ENCODE results near the gene ALG11. TPM values are rescaled to one million over a fixed set of nuclear protein-coding genes. Genes with fewer than 3 reads are reported as not detected.

ALG11 gene, protein sequence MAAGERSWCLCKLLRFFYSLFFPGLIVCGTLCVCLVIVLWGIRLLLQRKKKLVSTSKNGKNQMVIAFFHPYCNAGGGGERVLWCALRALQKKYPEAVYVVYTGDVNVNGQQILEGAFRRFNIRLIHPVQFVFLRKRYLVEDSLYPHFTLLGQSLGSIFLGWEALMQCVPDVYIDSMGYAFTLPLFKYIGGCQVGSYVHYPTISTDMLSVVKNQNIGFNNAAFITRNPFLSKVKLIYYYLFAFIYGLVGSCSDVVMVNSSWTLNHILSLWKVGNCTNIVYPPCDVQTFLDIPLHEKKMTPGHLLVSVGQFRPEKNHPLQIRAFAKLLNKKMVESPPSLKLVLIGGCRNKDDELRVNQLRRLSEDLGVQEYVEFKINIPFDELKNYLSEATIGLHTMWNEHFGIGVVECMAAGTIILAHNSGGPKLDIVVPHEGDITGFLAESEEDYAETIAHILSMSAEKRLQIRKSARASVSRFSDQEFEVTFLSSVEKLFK
- 10 to 100 TPM; 22.5 to 26.5 TPM for total RNA-seq

DNA sequence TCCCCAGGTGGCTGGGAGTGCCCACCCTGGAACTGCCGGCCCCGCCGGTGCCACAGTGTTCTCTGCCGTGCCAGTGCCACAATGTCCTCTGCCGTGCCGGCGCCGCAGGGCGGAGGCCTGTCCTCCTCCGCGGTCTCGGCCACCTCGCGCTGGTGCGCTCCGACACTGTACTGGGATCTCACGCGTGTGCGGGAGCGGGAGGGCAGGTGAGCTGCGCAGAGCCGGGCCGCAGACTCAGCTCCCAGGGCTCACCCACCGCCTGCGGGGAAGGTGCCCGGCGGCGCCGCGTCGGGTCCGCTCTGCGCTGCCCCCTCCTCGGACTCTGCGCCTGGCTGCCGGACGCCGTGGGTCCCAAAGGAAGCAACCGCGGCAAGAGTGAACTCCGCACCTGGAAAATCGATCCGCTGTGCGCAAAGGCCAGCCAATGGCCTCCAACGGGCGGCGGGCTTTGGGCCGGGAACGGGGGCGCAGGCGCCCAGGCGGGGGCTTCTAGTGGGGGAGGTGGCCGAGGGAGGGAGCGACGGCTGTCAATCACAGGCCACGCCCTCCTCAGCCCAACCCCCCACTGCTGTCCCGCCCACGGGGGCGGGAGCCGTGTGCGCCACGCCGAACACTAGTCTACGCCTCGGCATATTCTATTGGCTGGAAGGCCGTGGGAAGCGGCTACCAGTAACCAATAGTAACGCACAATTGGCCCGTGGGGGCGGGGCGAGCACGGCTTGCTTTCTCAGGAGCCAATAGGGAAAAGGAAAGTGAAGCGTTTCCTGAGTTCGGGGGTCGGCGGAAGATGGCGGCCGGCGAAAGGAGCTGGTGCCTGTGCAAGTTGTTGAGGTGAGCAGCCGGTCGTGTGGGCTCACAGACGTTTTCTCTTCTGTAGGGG lies at the start of gene ALG11:
Gene ALG11 (plus strand): TSS at position 767 of the 880 bp plus-strand sequence. CDS start 21 bp downstream, at position 788.
- peak within 1 kb of the TSS; percentile 97 for H3K27ac Mint-ChIP-seq
- peak within 1 kb of the TSS; percentile 93 to 99 for H3K4me3 Mint-ChIP-seq
- DNase-seq (peak; percentile 100), ATAC-seq (replicated peaks in 1 of 2) (peak; percentile 98 to 99)
- peaks cover 22% of the 10 kb centered on the region for H3K27me3 Mint-ChIP-seq (ENCODE audit: low read depth)
- H3K36me3 Mint-ChIP-seq (ENCODE audit: insufficient read depth in 2 of 2): peaks cover 7 to 8% of the 10 kb centered on the region in 2 donors
- peaks cover 16% of the 10 kb centered on the region for H3K4me1 Mint-ChIP-seq (ENCODE audit: low read depth)
- no peaks in the 10 kb centered on the region for H3K9me3 Mint-ChIP-seq

DNA sequence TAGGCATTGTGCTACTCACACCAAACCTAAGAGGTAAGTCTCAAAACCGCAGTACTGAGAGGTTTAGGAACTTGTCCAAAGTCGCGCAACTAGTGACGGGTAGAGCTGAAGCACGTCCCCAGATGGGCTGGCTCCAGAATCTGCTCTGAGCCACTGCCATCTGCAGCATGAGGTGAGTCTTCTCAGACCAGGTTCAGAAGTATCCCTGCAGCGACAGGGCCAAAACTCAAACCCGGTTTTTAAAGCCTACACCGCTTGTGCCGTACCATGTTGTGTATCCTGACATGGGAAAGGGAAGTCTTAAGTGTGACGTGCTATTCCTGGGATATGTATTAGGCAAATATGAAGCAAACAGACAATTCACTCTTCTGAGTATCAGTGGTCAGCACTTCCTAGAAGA lies 46.0 kb upstream of the ALG11 start:
- Mint-ChIP-seq H3K27ac (no peak overlapping the region), H3K4me1 (ENCODE audit: low read depth) (peaks cover 32% of the 10 kb centered on the region), H3K9me3 (no peaks in the 10 kb centered on the region), H3K36me3 (ENCODE audit: insufficient read depth in 2 of 2) (no peaks in the 10 kb centered on the region), H3K4me3 (no peak overlapping the region), H3K27me3 (ENCODE audit: low read depth) (peaks cover 5% of the 10 kb centered on the region)
- DNase-seq (no peak), ATAC-seq (replicated peaks in 1 of 2) (no peak)

DNA sequence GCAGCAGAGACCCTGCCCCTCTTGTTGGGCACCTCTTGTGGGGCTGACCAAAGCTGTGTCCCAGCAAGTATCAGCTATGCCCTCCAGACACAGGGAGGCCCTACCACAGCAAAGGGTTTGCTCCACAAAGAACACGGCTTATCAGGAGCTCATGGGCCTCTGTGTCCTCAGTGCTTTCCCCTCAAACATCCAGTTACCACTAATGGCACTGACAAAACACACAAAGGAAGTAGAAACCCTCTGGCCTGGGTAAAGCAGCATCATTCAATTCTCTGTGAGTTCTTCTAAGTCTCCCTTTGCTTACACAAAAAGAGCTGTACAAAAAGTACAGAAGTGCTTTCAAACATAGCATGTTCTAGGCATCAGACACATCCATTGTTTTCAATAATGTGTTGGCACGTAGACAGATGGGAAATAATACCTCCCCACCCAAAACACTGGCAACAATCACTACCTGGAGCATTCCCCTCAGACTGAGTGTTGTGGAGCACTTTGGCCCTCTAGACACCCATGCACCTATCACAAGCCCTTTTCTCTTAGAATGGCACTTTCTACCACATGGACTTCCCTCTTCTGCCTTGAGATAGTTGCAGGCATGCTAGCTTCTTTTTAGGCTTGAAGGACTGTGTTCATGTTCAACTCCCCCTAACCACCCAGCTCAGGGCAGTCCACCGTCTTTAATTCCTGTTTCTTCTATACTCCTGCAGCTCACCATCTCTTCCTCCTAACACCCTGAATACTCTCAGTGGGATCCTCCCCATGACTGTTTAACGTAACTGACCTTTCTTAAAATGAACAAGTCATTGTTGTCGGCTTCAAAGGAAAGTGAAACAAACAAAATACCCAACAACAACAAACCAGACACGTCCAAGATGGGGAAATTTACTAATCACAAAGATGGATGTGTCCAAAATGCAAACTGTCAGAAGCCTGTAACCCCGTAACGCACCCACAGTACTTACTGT lies 44.4 kb upstream of the ALG11 start:
- no peak overlapping the region for H3K27ac Mint-ChIP-seq
- no peaks in the 10 kb centered on the region for H3K36me3 Mint-ChIP-seq (ENCODE audit: insufficient read depth in 2 of 2)
- H3K4me1 Mint-ChIP-seq (ENCODE audit: low read depth): peaks cover 32% of the 10 kb centered on the region
- no peaks in the 10 kb centered on the region for H3K9me3 Mint-ChIP-seq
- H3K4me3 Mint-ChIP-seq: peak overlapping the region in 1 of 2 donors; percentile 3
- ATAC-seq (replicated peaks in 1 of 2) (no peak), DNase-seq (no peak)
- H3K27me3 Mint-ChIP-seq (ENCODE audit: low read depth): peaks cover 5% of the 10 kb centered on the region

DNA sequence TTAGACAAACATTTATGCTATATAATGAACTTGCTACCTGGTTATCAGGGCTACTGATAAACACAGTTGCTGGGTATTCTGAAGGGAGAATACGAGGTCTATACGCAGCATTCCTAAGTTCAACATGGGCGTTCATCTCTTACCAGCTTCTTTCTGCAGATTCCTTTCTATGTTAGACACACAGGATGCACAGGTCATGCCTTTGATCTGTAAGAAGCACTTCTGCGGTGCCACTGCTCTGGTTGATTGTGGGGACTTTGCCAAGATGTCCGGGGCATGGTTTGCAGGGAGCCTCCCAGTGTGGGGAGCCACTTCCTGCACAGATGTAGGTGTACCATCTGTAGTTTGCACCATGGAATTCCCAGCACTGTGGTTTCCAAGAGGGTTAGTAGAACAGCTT lies 41.8 kb upstream of the ALG11 start:
- Mint-ChIP-seq H3K9me3 (no peaks in the 10 kb centered on the region), H3K27ac (no peak overlapping the region), H3K4me1 (ENCODE audit: low read depth) (peaks cover 30% of the 10 kb centered on the region), H3K4me3 (no peak overlapping the region), H3K27me3 (ENCODE audit: low read depth) (peaks cover 4% of the 10 kb centered on the region), H3K36me3 (ENCODE audit: insufficient read depth in 2 of 2) (no peaks in the 10 kb centered on the region)
- ATAC-seq (replicated peaks in 1 of 2) (no peak), DNase-seq (no peak)

DNA sequence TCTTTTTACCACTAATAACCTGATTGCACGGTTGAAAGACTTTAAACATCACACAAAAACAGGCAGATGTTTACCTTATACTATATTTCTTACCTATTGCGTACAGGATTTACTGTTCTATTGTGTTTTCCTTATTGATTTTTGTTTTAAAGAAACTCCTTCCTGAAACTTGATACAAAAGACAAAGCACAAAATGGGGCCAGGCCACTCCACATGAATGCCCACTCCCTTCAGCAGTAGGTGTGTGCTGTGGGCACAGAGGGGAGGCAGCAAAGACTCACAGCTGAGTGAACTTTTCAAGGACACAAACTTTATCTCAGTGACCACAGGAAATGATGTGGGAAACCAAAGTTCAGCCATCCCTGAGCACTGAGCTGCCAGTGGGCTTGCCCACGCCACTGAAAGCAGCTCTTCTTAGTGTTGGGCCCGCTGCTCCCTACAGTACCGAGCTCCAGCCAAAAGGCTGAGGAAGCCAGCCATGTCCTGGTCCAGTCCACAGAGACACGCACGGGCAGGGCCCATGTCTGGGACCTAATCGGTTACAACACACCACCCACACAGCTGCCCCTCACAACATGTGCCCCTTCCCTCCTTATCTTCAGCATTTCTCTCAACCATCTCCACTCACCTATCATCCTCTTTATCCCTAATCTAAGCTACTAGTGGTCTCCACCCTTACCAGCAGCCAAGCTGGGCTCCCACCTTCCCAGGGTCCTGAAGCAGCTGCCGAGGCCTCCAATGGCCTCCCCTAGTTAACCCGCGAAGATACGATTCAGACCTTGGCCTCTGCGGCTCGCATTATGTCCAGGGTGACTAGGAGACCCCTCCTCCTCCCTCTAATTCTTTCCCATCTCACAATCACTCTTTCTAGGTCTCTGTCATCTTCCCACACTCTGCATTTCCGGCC lies 40.4 kb upstream of the ALG11 start:
- Mint-ChIP-seq H3K9me3 (no peaks in the 10 kb centered on the region), H3K27ac (no peak overlapping the region), H3K4me3 (no peak overlapping the region), H3K4me1 (ENCODE audit: low read depth) (peaks cover 24% of the 10 kb centered on the region), H3K36me3 (ENCODE audit: insufficient read depth in 2 of 2) (no peaks in the 10 kb centered on the region), H3K27me3 (ENCODE audit: low read depth) (no peaks in the 10 kb centered on the region)
- ATAC-seq (replicated peaks in 1 of 2) (no peak), DNase-seq (no peak)

DNA sequence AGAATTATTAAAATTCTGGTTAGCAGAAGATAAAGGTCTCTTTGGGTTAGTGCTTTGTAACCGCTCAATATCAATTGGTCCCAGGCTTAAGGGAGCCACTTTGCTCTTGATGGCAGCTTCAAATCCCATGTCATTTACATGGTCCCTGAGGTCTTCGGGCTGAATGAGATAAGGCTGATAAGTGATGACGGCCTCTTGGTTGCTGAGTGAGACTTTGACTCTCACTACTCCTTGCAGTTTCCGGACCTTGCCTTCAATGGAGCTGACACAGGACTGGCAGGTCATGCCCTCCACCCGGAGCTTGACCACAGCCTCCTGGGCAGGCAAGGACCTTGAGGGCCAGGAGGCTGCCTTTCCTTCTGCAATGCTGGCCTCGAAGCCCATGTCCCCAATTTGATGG lies 37.7 kb upstream of the ALG11 start:
- no peak overlapping the region for H3K4me3 Mint-ChIP-seq
- peaks cover 14% of the 10 kb centered on the region for H3K4me1 Mint-ChIP-seq (ENCODE audit: low read depth)
- H3K9me3 Mint-ChIP-seq: no peaks in the 10 kb centered on the region
- no peak for ATAC-seq (replicated peaks in 1 of 2)
- DNase-seq: no peak
- no peak overlapping the region for H3K27ac Mint-ChIP-seq
- H3K36me3 Mint-ChIP-seq (ENCODE audit: insufficient read depth in 2 of 2): no peaks in the 10 kb centered on the region
- no peaks in the 10 kb centered on the region for H3K27me3 Mint-ChIP-seq (ENCODE audit: low read depth)

DNA sequence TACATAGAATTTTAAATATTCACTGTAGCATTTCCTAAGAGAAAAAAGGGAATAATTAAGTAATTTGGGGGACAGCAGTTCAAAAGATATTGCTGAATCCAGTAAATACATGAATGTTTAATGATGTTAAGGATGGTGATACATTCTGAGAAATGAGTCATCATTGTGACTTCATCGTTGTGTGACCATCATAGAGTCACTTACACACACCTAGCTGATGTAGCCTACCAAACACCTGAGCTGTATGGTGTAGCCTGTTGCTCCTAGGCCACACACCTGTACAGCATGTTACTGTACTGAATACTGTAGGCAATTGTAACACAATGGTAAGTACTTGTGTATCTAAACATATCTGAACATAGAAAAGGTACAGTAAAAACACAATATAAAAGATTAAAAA lies 35.8 kb upstream of the ALG11 start:
- H3K4me1 Mint-ChIP-seq (ENCODE audit: low read depth): peaks cover 6% of the 10 kb centered on the region
- no peak overlapping the region for H3K4me3 Mint-ChIP-seq
- no peak overlapping the region for H3K27ac Mint-ChIP-seq
- H3K9me3 Mint-ChIP-seq: no peaks in the 10 kb centered on the region
- H3K36me3 Mint-ChIP-seq (ENCODE audit: insufficient read depth in 2 of 2): no peaks in the 10 kb centered on the region
- DNase-seq: no peak
- H3K27me3 Mint-ChIP-seq (ENCODE audit: low read depth): no peaks in the 10 kb centered on the region
- ATAC-seq (replicated peaks in 1 of 2): peak; percentile 72 to 76

DNA sequence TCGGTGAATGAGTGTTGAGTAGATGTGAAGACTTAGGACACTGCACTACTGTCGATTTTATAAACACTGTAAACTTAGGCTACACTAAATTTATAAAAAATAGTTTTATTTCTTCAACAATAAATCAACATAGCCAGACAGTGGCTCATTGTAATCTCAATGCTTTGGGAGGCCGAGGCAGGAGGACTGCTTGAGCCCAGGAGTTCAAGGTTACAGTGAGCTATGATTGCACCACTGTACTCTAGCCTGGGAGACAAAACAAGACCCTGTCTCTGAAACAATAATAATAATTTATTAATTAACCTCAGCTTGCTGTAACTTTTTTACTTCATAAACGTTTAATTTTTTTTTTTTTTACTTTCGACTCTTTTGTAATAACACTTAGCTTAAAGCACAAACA lies 35.3 kb upstream of the ALG11 start:
- peaks cover 6% of the 10 kb centered on the region for H3K4me1 Mint-ChIP-seq (ENCODE audit: low read depth)
- ATAC-seq (replicated peaks in 1 of 2) (no peak), DNase-seq (no peak)
- H3K27ac Mint-ChIP-seq: no peak overlapping the region
- no peaks in the 10 kb centered on the region for H3K36me3 Mint-ChIP-seq (ENCODE audit: insufficient read depth in 2 of 2)
- H3K27me3 Mint-ChIP-seq (ENCODE audit: low read depth): no peaks in the 10 kb centered on the region
- no peak overlapping the region for H3K4me3 Mint-ChIP-seq
- H3K9me3 Mint-ChIP-seq: no peaks in the 10 kb centered on the region

DNA sequence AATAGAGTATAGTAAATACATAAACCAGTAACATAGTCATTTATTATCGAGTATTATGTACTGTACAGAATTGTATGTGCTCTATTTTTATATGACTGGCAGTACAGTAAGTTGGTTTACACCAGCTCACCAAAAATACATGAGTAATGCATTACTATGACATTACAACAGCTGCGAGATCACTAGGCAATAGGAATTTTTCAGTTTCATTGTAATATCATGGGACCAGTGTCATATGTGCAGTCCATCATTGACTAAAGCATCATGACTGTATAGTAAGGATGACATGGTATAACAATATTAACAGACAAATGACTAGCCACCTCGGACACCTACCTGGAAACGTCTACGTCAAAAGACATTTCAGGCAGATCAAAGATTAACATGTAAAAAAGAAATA lies 34.6 kb upstream of the ALG11 start:
- no peak overlapping the region for H3K4me3 Mint-ChIP-seq
- no peaks in the 10 kb centered on the region for H3K9me3 Mint-ChIP-seq
- DNase-seq (no peak), ATAC-seq (replicated peaks in 1 of 2) (no peak)
- no peaks in the 10 kb centered on the region for H3K27me3 Mint-ChIP-seq (ENCODE audit: low read depth)
- H3K27ac Mint-ChIP-seq: no peak overlapping the region
- peaks cover 6% of the 10 kb centered on the region for H3K4me1 Mint-ChIP-seq (ENCODE audit: low read depth)
- no peaks in the 10 kb centered on the region for H3K36me3 Mint-ChIP-seq (ENCODE audit: insufficient read depth in 2 of 2)

DNA sequence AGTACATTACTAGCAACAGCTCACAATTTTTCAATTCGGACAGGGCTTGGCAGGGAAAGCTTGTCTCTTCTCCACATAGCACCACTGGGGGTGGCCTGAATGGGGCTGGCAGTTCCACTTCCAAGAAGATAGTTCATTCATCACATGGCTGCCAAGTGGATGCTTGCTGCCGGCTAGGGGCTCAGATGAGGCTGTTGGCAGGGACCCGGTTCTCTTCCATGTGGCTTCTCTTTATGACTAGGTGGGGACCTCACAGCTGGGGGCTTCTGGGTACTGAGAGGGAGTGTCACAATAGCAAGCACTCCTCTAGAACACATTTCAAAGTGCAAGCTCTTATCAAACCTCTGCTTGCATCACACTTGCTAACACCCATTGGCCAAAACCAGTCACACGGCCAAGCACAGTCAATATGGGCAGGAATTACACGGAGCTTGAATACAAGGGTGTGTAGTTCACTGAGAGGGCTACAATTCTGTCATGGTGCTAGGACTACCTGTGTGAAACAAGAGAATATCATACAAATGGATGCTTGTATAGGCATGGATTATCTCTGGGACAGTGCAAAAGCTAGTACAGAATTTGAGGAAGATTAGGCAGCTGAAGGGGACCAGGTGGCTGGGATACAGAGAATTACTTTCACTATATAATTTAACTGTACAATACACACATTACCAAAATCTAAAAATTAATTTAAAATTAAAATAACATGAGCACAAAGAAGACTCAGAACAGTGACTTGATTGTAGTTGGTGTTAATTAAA lies 33.2 kb upstream of the ALG11 start:
- no peaks in the 10 kb centered on the region for H3K36me3 Mint-ChIP-seq (ENCODE audit: insufficient read depth in 2 of 2)
- no peak overlapping the region for H3K27ac Mint-ChIP-seq
- no peaks in the 10 kb centered on the region for H3K9me3 Mint-ChIP-seq
- ATAC-seq (replicated peaks in 1 of 2) (peak in 1 of 2 donors; percentile 15), DNase-seq (no peak)
- peaks cover 2% of the 10 kb centered on the region for H3K27me3 Mint-ChIP-seq (ENCODE audit: low read depth)
- peaks cover 6% of the 10 kb centered on the region for H3K4me1 Mint-ChIP-seq (ENCODE audit: low read depth)
- H3K4me3 Mint-ChIP-seq: no peak overlapping the region

DNA sequence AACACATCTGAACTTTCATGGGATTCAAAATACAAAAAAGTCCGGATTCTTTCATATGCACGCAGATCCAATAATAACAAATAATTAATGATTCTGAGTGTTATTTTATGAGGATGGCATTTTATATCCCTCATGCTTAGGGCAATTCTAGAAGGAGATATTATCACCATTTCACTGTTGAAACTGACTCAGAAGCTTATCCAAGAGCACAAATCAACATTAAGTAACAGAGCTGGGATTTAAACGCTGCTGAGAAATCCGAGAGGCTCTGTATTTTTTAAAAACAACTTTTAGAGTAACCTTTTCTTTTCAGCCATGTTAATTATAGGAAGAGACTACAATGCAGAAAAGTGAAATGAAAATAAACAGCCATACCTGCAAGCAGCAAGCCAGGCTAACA lies 31.3 kb upstream of the ALG11 start:
- Mint-ChIP-seq H3K36me3 (ENCODE audit: insufficient read depth in 2 of 2) (peaks cover 0 to 4% of the 10 kb centered on the region in 2 donors), H3K4me3 (no peak overlapping the region), H3K27me3 (ENCODE audit: low read depth) (peaks cover 6% of the 10 kb centered on the region), H3K27ac (no peak overlapping the region), H3K9me3 (no peaks in the 10 kb centered on the region), H3K4me1 (ENCODE audit: low read depth) (peaks cover 6% of the 10 kb centered on the region)
- DNase-seq (no peak), ATAC-seq (replicated peaks in 1 of 2) (no peak)
